Esophagus mucosa (tissue), 1 donor: ENCODE results near the gene YIF1A. TPM values are rescaled to one million over a fixed set of nuclear protein-coding genes. Genes with fewer than 3 reads are reported as not detected.

Source experiments
- ATAC-seq: fragments of 200-7000 bp; cut with Tn5 transposase; one replicate; pipeline ENCODE4 v1.9.1; 2020
- total RNA-seq: library from RNA; stranded (reverse); gene quantifications from one replicate; pipeline ENCODE4 v1.2.4, GENCODE V29; 2023
- donor health status: DM: yes; HTN: yes; CAD: no.

YIF1A gene
- total RNA-seq, 1 donor from 2014 or later = 69.7 TPM

DNA sequence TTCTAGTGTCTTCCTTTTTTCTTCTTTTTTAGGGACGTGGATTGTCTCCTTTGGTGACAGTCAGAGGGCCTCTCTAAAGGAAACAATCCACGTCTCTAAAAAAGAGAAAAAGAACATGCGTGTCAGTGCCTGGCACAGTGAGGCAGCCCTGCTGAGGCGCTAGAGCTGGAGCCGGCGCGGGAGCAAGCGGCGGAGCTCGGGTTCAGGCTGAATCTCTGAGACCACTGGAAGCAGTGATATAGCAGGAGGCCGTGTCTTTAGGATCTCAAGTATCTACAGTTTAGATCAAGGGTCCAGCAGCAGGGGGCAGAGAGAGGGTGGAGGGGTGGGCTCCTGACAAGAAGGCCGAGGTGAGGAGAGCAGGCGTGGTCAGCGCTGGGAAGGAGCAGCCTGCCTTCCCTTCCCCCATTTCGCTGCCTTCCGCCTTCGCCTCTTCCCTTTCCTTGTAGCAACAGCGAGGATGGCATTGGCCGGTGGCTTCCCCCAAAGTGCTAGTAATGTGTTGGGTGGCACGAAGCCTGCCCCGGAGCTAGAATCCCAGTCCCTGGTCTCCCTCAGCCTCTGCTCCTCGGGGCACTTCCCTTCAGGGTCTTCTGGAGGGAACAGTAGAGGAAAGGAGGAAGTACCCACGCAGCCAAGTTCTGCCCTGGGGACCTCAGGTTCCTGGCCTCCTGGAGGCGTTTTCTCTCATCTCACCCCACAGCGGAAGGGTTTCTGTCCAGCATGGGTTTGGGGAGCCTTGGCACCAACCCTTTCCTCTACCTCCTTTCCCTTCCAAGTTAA lies 48.8 kb downstream of the YIF1A start:
- ATAC-seq = no peak

DNA sequence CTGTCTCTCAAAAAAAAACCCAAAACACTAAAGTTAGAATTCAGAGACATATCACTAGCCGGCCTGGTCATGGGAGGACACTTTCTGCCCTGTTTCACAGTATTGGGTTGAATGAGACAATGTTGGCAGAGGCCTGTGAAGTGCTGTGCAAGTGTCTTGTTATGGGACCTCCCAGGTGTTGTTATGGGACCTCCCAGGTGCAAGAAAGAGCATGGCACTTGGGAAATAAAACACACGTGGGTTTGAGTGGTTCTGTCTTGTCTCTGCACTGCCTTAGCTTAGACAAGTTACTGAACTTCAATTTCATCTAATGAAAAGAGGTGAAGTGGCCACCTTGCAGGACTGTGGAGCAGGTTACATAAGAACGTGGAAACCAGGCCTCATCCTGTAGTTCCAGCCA lies 49.4 kb downstream of the YIF1A start:
- ATAC-seq = no peak

DNA sequence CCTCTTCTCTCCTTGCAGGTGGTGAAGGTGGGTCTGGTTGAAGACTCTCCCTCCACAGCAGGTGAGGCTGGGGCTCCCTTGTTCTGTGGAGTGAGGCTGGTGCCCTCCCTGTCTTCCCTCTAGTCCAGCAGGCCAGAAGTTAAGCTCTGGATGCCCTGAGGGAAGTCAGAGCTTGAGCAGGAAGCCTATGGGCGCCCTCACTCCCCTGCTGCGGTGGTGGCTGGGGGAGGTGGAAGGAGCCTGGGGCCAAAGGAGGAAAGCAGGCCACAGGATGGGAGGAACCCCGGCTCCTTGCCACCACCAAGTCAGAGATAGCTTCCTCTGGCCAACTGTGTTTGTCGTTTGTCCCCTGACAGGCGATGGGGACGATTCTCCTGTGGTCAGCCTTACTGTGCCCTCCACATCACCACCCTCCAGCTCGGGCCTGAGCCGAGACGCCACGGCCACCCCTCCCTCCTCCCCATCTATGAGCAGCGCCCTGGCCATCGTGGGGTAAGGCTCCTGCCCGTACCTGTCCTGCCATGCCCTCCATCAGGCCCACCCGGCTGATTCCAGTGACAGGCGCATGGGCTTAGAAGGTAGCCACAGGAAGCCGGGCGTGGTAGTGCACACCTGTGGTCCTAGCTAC lies 50.0 kb downstream of the YIF1A start:
- no peak for ATAC-seq

DNA sequence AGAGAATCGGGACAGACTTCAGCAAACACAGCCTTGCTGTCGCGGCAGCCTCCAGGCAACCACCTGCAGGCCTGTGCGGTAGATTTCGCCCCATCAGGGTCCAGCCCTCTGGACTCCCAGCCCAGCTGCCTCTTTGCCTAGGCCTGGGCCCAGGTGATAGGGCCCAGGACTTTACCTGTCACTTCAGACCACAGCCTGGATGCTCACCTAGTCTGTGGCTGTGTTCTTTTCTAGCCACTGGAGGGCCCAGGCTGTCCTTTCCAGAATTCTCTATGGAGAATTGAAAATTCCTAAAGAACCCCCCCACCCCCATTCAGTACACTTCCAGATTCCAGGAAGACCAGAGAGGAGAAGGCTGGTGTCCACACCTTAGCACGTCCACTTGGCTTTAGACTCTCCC lies 51.1 kb downstream of the YIF1A start:
- ATAC-seq = no peak

DNA sequence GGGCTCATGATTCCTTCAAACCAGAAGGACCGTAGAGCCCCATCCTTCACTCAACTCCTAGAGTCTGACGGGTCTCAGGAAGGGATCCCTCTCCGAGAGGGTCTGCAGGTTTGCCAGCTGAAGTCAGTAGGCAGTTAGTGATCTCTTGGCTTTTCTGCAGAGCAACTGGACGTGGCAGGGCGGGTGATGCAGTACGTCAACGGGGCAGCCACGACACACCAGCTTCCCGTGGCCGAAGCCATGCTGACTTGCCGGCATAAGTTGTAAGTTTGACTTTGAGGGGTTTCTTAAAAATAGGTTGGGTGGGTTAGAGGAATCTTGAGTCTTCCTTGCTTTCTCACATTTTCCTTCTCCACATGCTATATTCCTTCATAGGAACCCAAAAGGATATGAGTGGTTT lies 53.8 kb downstream of the YIF1A start:
- no peak for ATAC-seq

Other genes starting within 250 kb of the YIF1A start
- gene GAL3ST3, start 240.0 kb downstream of the YIF1A start, total RNA-seq = not detected
- 76.7 TPM for gene SF3B2, start 236.8 kb downstream of the YIF1A start, total RNA-seq
- gene PACS1, start 218.9 kb downstream of the YIF1A start, total RNA-seq = 41.7 TPM
- gene KLC2, start 31.4 kb downstream of the YIF1A start, total RNA-seq = 14.2 TPM
- gene RAB1B, start 20.5 kb downstream of the YIF1A start, total RNA-seq = 145 TPM
- gene CNIH2, start 11.0 kb downstream of the YIF1A start, total RNA-seq = 0.52 TPM
- not detected for gene TMEM151A, start 2.8 kb upstream of the YIF1A start, total RNA-seq
- gene CD248, start 27.9 kb upstream of the YIF1A start, total RNA-seq = 4.0 TPM
- gene RIN1, start 47.3 kb upstream of the YIF1A start, total RNA-seq = 23.1 TPM
- 31.8 TPM for gene BRMS1, start 56.0 kb upstream of the YIF1A start, total RNA-seq
- gene B4GAT1, start 58.5 kb upstream of the YIF1A start, total RNA-seq = 3.5 TPM
- gene SLC29A2, start 82.6 kb upstream of the YIF1A start, total RNA-seq = 3.6 TPM
- not detected for gene NPAS4, start 131.9 kb upstream of the YIF1A start, total RNA-seq
- 66.4 TPM for gene MRPL11, start 149.7 kb upstream of the YIF1A start, total RNA-seq
- gene PELI3, start 177.8 kb upstream of the YIF1A start, total RNA-seq = 3.7 TPM
- gene DPP3, start 191.3 kb upstream of the YIF1A start, total RNA-seq = 46.9 TPM
- gene BBS1, start 221.5 kb upstream of the YIF1A start, total RNA-seq = 11.8 TPM